GM21381 (cell line): ENCODE data around the gene P4HA3.
"Not testable (repeated sequence)": the region's sequence is repeated elsewhere in the genome, so short reads cannot be mapped to it uniquely, and the experiment has no call there.

Experiments used
- ATAC-seq: cut with Tn5 transposase; IDR thresholded peaks from one replicate; pipeline ENCODE4 v1.9.1; 2021; ENCODE audit warnings: mild to moderate bottlenecking, moderate library complexity; ENCODE audit not compliant: unreplicated experiment

P4HA3 gene

DNA sequence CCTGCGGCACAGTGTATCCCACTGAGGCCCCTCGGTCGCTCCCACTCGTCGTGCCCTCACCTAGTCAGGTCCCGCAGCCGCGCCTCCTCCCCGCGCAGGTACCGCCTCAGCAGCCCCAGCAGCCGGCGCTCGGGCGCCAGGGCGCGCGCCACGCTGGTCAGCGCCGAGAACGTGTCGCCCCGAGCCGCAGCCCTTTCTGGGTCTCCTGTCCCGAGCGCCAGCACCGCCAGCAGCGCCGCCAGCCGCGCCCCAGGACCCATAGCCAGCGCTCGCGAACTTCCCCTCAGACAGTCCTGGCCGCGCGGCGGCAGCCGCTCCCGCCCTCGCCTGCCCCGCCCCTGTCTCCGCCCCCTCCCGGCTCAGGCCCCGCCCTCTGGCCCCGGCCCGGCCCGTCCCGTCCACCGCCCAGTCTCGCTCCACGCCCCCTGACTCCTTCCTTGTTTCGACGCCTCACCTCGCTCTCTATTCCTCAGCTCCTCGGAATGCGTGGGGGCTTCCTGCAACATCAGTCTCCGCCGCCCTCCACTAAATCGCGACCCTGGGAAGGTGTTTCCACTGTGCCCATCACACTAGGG, at the start of gene P4HA3:
Gene P4HA3, minus strand, starts transcription at position 289 of the 575 bp plus-strand sequence. Its CDS starts 29 bp downstream, at position 260.
- no peak for ATAC-seq

DNA sequence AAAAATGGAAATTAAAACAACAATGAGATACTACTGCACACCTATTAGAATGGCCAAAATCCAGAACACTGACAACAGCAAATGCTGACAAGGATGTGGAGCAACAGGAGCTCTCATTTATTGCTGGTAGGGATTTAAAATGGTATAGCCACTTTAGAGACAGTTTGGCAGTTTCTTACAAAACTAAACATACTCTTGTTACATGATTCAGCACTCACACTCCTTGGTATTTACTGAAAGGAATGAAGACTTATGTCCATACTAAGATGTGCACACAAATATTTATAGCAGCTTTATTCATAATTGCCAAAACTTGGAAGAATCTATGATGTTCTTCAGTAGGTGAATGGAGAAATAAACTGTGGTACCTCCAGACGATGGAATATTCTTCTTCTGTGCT, 46.0 kb upstream of the P4HA3 start:
- no peak for ATAC-seq

DNA sequence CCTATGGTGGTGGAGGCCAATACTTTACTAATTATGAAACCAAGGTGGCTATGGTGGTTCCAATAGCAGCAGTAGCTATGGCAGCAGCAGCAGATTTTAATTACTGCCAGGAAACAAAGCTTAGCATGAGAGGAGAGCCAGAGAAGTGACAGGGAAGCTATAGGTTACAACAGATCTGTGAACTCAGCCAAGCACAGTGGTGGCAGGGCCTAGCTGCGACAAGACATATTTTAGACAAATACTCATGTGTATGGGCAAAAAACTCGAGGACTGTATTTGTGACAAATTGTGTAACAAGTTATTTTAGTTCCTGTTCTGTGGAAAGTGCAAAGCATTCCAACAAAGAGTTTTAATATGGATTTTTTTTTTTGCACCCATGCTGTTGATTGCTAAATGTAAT, 44.2 kb upstream of the P4HA3 start:
- ATAC-seq, result no peak

DNA sequence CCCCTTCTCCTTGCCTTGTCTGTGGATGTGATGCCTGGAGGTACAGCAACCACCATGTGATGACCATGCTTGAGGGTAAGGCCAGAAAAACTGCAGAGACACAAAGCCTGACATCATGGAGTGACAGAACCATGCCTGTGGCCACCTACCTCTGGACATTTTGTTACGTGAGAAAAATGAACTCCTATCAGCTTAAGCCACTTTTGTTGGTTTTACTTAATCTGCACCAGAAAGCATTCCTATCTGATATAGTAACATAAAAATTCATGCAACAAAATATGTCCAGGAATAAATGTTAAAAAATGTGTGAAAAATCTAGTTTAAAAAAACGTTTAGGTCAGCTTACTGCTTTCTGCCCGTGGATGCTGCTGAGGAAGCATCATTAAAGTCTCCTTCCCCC, 42.6 kb upstream of the P4HA3 start:
- ATAC-seq, result no peak

DNA sequence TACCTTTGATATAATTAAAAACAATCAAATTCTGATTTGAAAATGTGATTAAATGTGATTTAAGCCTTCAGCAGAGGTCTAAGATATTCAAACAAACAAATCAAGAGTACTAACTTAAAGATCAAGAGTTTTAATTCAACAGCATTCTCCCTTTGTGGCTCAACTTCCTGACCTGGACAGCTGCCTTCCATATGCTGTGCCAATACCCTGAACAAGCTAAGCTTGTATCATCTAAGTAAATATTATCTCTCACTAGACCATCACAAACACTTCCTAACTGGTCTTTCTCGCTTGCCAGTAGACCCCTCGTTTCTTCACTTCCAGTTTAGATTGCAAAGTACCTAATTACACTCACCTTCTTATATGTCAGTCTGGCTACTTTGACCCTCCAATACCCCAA, 35.9 kb upstream of the P4HA3 start:
- ATAC-seq, result no peak

DNA sequence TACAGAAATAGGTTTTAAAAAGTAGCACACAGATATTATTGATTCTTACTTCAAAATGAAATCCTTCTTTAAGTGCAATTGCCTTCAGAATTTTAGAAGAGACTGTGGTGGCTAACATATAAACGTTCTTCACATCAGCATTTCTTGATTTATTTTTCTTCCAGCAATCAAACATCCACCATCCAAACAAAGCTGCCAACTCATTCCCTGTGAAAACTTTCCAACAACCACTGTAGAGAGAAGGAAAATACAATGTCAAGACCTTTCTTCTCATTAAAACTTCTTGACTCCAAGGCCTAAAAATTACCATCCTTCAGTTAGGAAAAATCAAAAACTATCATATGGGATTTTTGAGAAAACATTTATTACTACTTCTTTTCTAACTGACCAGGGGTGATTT, 34.0 kb upstream of the P4HA3 start:
- ATAC-seq, result no peak

DNA sequence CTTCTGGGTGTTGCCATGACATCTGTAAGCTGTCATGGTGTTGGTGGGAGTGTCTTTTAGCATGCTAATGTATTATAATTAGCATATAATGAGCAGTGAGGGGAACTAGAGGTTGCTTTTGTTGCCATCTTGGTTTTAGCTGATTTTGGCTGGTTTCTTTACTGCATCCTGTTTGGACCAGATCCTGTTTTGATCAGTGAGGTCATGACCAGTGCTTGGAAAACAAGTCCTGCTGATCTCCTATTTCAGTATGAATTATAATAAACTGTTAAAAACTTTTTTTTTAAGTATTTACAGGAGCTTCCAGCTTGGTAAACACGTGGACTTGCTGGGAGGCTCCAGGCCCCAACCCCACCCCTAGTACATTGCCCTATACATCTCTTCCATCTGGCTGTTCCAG, 30.5 kb upstream of the P4HA3 start:
- ATAC-seq, result no peak

DNA sequence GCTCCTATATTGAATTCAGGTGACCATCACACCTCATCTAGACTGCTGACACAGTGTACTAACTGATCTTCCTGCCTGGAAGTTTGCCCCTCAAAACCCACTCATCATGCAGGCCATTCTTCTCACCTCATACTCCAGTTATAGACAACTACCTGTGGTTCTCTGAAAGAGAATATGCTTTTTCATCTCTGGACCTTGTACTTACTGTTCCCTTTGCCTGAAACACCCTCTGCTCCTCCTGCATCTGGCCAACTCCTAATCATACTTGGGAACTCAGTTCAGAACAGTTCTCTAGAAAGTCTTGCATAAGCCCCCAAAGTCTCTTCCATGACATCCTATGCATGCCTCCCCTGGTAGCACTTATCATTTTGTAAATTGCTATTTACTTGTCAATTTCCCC, 28.2 kb upstream of the P4HA3 start:
- no peak for ATAC-seq

DNA sequence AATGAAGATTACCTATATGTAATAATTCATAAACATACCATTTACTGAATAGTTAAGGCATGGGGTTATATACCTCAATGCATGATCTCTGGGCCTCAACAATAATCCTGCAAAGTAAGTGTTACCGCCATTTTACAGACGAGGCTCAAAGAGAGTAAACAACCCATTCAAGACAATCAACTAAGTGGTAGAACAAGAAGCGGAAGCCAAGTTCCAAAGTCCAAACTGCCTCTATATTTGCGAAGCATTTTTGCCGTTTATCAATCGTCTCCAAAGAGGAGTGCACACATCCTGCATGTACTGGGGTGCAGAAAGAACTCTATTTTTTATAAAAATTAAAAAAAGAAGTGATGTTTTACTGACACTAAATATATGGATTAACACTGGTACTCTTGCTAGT, 27.5 kb upstream of the P4HA3 start:
- ATAC-seq, result no peak

DNA sequence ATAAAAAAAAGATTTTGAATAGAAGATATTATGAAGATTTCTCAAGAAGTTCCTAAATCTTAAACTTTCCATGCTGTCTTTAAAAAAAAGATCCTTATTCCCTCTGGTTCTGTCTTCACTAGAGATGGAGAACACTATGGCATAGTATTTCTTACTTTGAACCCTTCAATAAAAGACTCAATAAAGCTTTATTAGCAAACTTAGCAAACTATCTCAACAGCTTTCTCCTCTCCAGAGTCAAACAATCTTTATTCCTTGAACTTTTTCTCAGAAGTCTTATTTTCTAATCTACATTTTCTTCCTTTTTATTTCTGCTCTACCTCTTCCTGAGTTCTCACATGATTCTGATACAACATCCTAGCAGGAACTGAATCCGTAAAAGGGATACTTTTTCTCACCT, 21.8 kb upstream of the P4HA3 start:
- ATAC-seq, result no peak

DNA sequence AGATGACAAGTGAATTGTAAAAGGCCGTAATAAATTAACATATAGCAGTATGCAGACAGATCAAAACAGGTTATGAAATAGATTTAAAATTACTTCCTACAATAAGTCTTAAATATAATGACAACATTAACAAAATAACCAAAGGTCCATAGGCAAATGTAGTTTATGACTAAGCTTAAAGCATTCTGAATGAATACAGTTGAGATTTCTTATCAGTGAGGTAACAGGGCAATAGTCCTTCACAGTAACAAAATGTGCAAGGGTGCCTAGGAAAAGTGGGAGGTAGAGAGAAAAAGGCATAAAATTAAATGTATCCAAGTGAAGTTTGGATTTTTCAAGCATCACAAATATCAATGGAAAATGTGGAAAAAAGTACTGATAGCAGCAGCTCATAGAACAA, 20.9 kb upstream of the P4HA3 start:
- no peak for ATAC-seq

DNA sequence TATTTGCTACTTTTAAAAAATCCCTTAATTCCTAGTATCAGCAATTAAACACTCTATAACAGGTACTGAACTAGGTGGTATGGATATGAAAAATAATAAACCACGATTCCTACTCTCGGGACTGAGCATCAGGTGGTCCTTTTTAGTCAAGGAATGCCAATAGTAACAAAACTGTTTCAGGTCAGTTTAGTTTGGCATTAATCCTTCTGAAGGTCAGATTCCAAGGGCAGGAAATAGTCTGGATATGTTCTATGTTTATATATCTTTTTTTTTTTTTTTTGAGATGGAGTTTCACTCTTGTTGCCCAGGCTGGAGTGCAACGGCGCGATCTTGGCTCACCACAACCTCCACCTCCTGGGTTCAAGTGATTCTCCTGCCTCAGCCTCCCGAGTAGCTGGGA, 19.6 kb upstream of the P4HA3 start:
- ATAC-seq, result not testable (repeated sequence)

DNA sequence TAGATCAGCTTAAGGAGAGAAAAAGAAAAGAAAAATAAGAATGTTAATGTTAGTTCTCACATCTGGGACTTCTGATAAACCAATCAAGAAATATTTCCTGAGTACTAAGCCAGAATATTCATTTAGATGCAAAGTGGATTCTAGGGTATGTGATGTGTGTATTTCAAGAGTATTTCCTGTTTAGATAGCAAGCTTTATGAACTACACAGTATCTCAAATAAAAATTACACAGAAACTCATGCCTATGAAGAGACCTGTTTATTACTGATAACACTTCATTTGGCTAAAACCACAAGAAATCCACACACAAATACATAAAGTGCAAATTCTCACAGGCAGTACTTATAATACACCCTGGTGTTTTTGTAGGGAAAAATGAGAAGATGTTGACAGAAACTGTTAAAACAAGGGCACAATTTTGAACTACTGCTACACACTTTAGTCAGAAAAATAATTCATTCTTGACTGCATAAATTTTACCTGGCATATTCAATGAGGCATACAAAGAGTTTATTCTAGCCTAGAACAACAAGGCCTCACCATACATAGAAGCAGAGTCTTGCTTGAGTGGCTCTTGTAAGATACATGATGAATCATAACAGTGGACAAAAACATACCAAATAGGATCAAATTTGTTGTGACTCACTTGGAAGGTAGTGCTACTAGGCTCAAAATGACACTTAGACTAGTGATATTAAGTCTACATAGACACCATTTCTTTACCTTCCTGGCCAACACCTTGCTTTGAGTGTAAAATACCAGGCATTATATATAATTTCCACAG, 18.8 kb upstream of the P4HA3 start:
- no peak for ATAC-seq

DNA sequence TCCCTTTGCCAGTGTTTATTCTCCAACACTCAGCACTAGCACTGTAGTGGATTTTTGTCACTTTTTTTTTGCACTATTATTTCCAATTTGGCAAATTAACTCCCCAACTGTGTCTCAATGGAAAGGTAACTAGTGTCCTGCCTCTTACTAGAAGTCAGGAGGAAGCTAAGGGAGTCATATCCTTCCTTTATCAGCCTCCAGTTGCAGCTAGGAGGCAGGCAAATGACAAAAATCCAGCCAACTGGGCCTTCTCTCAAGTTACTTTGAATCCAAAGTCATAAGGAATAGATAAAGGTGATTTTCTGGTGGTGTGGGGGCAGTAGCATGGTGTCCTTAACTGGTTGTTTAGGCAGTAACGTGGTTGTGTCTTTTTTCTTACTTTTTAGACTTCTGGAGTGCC, 15.6 kb upstream of the P4HA3 start:
- no peak for ATAC-seq

DNA sequence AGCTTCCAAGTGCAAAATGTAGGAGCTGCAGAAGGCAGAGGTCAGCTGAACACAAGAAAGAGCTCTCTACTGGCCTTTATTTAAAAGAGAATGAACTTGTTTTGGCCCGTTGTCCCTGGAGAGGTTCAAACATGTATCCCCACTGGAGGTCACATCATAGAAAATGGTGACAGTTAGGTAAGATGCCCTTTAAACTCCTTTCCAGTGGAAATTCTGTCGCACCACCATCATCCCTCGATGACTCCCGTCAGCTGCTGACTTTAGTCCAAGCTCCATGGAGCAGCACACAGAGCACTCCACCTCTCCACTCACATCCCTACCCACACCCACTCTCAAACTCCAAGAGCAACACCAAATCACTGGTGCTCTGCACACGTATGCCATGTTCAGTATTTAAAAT, 15.2 kb upstream of the P4HA3 start:
- no peak for ATAC-seq

DNA sequence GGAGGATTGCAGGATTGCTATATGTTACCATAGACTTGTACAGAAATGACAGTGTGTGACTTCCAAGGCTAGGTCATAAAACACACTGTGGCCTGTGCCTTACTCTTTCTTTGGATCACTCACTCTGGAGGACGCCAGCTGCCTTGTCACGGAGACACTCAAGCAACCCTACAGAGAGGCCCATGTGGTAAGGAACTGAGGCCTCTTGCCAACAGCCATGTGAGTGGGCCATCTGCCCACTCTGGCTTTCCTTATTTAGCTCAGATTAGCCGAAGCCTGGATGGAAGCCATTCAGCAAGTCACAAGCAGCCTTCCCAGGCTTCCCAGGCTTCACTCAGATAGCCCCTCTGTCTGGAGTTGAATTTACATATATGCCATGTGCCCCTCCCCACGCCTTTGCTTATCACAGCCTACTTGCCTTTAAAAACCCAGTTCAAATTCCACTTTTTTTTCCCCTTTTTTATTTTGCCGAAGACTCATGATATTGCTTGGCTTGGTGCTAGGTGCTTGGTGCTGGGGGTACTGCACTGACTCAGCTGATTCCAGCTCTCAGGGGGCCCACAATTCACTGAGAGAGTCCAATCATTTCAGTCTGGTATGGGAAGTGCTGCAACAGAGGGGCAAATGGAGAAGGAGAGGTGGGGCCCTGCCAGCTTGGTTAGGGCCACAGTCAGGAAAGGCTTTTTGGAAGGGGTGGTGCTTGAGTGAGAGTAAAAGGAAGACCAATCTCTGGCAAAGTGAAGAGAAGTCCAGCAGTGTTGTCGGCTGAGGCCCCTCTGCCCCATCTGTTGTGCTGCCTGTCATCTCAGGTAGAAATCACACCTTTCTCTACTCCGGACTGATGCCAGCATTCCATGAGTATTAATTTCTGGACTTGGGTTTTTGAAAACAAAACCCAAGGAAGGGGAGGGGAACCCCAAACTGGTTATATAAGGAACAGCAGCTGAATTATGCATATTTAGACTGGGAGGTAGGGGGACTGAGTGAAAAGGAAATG, 14.5 kb upstream of the P4HA3 start:
- ATAC-seq, result no peak

DNA sequence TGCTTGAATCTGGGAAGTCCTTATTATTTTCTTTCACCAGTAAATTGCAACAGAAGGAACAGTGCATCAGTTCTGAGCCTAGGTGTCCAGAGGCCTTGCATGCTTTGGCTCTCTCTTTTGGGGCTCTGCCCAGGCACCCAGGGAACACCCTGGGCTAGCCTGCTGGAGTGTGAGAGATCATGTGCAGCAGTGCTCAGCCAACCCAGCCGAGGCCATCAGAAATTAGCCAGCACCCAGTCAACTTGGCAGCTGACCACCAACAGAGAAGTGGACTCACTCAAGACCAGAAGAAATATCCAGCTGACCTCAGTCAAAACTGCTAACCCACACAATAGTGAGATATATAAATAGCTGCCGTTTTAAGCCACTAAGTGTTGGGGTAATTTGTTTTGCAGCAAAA, 11.2 kb upstream of the P4HA3 start:
- no peak for ATAC-seq

DNA sequence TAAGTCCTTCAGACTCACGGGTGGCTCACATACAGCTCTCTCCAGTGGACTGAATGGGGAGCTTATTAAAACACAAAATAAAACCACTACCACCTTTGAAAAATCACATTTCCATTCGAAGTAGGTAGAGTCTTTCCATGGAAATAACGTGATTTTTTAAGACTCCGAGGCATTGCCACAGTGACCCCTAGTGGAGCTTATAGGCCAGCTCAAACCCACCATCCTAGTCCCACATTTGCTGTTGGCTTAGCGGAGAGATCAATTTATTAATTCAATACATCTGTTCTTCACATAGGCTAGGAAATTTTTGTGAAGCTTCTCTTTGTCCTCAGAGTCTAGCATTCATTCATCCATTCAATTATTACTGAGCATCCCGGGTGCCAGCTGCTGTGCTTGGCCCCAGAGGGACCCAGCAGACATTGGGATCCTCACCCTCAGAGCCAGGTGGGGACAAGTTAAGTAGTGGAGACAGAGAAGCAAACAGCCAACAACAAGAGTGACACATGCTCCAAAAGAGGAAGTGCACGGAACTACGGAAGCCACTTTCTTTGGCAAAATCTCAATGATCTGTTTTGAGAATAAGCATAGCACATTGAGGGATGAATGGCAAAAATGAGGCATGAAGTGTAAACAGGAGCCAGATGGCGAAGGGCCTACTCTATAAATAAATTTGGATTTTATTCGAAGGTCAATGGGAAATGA, 10.2 kb upstream of the P4HA3 start:
- ATAC-seq, result no peak

DNA sequence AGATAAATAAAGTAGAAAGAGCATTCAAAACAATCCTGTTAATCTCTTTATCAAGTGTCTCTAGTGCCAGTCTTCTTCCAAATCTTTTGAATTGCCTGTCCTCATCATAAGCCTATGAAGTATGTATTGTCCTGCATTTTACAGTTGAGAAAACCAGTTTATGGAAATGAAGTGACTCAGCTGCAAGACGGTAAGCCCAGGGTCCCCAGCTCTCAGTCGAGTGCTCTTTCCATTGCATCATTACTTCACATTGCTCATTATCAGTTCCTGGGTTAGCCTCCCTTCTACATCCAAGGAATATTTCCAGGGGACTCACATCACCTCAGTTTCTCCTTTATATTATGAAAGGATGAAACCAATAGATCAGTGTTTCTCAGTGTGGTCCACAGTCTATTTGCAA, 9.1 kb upstream of the P4HA3 start:
- ATAC-seq, result no peak

DNA sequence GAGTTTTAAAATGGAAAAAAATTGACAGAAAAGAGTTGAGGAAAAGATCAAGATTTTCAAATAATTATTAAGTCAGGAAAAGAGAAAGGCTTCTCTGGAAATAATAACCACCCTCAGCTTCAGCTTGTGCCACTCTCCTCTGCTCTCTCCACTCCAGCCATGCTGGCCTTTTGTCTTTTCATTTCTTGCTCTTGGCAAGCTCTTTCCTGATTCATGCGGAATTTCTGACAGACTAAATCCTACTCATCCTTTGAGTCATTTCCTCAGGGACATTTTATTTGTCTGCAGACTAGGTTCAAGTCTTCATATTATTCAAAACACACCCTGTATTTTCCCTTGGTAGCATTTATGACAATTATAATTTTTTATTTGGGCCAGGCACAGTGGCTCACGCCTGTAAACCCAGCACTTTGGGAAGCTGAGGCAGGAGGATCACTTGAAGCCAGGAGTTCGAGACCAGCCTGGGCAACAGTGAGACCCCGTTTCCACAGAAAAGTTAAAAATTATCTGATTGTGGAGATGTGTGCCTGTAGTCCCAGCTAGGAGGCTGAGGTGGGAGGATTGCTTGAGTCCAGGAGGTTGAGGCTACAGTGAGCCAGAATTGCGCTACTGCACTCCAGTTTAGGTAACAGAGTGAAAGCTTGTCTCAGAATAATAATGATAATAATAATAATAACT, 7.8 kb upstream of the P4HA3 start:
- ATAC-seq, result no peak
